GM21528 (cell line): ENCODE data around the gene SPEM3.

Experiments
- ATAC-seq: cut with Tn5 transposase; IDR thresholded peaks from one replicate; pipeline ENCODE4 v1.9.1; 2021; ENCODE audit warnings: mild to moderate bottlenecking, moderate library complexity; ENCODE audit not compliant: unreplicated experiment, low FRiP score

Gene SPEM3

GRCh38 chr17:7419819-7420610 lies 8.6 kb upstream of the SPEM3 start, which contains the start of gene SPEM1:
SPEM1 (plus strand) TSS chr17:7420324; CDS start chr17:7420385, 61 bp downstream.
- no peak for ATAC-seq

GRCh38 chr17:7421186-7421585 lies 7.5 kb upstream of the SPEM3 start:
- no peak for ATAC-seq

GRCh38 chr17:7423679-7424078 lies 5.0 kb upstream of the SPEM3 start:
- no peak for ATAC-seq

- no peak for ATAC-seq
Measured at GRCh38 chr17:7425316-7425715, 3.3 kb upstream of the SPEM3 start, which contains the start of gene SPEM2. SPEM2 (plus strand) TSS chr17:7425616; CDS start chr17:7425689, 73 bp downstream.

DNA sequence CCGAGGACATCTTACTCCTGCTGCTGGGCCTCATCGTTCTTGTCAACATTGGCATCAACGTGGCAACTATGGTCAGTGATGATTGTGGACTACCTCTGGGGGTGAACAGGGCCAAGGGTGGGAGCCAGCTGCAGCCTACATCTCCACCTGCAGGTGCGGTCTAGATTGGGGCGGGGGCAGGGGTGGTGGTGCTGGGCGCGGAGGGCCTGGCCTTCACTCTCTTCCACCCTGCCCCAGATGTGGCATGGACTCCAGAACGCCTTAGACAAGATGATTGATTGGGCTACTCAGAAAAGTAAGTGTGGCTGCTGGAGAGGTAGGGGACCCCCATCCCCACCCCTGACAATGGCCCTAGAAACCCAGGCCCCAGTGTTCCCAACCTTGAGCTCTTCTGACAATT lies 2.9 kb upstream of the SPEM3 start:
- ATAC-seq, result no peak

DNA sequence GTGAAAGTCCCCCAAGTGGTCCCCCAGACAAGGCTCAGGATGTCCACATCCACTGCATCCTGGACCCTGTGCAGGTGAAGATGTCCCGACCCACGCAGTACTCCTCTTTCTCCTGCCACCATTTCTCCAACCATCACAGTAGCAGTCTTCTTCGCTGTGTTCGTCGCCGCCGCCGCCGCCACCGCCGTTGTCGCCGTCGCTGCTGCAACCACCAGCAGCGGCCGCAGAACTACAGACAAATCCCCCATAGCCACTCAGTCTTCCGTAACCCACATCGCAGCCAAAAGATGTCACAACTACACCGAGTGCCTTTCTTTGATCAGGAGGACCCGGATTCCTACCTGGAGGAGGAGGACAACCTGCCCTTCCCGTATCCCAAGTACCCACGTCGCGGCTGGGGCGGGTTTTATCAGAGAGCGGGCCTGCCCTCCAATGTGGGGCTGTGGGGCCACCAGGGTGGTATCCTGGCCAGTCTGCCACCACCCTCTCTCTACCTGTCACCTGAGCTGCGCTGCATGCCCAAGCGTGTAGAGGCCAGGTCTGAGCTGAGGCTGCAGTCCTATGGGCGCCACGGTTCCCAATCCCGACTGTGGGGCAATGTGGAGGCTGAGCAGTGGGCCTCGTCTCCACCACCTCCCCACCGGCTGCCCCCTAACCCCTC lies 2.3 kb upstream of the SPEM3 start:
- ATAC-seq, result no peak

GRCh38 chr17:7426896-7427489 lies 1.7 kb upstream of the SPEM3 start:
- ATAC-seq, result no peak

- ATAC-seq, result no peak
Measured at GRCh38 chr17:7427549-7427948, 1.1 kb upstream of the SPEM3 start.

GRCh38 chr17:7429722-7430121 lies 1.1 kb downstream of the SPEM3 start:
- no peak for ATAC-seq

- ATAC-seq, result no peak
Measured at GRCh38 chr17:7431231-7431630, 2.6 kb downstream of the SPEM3 start.

GRCh38 chr17:7432296-7432695 lies 3.6 kb downstream of the SPEM3 start:
- no peak for ATAC-seq

DNA sequence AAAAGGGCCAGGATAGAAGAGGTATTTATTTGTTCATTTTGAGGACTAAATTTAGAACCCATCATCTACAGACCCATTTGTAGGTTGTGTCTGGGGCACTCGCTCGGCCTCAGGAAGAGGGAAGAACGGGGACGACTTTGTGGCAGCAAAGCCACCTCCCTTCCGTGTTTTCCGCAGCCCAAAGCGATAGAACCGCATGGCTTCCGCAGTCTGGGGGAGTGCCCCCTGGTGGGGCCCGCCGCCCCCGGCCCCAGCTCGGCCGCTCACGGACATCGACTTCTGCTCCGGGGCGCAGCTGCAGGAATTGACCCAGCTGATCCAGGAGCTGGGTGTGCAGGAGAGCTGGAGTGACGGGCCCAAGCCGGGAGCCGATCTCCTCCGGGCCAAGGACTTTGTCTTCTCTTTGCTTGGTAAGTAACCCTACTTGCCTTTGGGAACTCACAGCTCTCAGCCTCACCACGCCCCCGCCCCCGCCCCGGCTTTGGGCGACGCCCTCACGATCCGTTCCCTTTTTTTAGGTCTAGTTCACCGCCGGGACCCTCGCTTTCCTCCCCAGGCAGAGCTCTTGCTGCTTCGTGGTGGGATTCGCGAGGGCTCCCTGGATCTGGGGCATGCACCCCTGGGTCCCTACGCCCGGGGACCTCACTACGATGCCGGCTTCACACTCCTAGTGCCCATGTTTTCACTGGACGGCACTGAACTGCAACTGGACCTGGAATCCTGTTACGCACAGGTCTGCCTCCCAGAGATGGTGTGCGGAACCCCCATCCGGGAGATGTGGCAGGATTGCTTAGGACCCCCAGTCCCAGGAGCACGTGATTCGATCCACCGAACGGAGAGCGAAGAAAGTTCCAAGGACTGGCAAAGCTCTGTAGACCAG lies 7.3 kb downstream of the SPEM3 start:
- peak; percentile 13 for ATAC-seq

DNA sequence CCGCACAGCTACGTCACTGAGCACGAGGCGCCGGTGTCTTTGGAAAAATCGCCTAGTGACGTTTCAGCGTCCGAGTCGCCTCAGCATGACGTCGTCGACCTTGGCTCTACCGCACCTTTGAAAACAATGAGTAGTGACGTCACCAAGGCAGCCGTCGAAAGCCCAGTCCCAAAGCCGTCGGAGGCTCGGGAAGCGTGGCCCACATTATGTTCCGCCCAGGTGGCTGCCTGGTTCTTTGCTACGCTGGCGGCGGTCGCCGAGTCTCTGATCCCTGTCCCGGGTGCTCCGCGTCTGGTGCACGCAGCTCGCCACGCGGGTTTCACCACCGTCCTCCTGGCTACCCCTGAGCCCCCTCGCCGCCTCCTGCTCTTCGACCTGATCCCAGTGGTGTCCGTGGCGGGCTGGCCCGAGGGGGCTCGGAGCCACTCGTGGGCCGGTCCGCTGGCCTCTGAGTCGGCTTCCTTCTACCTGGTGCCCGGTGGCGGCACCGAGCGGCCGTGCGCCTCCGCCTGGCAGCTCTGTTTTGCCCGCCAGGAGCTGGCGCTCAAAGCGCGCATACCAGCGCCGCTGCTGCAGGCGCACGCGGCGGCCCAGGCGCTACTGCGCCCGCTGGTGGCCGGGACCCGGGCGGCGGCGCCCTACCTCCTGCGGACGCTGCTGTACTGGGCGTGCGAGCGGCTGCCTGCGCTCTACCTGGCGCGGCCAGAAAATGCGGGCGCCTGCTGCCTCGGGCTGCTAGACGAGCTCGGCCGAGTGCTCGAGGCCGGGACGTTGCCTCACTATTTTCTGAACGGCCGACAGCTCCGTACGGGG lies 8.1 kb downstream of the SPEM3 start:
- no peak for ATAC-seq

DNA sequence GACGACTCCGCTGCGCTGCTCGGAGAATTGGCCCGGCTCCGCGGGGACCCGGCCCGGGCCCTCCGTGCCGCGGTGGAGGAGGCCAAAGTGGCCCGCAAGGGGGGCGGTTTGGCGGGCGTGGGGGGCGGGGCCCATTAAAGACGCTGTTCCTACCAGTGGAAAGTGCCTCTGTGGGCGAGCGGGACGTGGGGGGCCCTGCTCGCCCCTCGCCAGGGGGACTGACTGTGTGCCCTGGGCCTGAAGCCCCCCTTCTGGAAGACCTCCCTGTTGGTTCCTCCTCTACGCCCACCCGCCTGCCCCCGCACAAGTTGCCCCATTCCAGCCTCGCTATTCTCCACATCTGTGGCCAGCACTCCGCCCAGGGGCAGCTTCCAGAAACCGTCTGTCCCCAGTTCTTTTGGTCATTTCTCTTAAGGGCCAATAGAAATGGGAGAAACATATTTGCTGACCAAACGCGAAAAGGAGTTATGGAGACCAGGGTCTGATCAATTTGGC lies 8.8 kb downstream of the SPEM3 start:
- no peak for ATAC-seq

DNA sequence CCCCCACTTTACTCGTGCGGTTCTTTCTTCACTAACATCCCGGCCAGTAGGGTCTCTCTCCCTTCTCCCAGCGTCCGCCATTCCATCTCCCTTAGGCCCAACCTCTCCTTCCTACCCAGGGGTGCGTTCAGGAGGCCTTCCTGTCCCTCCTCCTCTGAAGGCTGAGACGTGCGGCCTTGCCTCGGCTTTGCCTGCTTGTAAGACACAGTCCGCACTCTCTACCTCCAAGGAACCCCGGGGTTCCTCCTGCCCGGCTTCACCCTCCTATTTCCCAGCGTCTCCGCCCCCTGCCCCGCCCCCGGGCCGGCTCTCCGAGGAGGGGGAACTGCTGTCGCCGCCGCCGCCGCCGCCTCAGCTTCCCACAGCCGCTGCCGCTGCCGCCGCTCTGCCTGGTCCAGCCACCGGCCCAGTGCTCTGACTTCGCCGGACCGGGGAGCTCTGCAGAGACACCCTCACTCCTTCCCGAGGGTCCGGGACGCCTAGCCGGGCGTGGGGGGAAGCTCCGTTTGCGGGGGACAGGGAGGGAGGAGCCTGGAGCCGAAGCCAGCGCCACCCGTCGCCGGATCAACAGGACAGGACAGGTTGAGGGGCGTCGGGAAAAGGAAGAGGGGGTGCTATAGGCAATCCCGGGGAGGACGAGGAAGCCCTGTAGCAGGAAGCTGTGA lies 9.4 kb downstream of the SPEM3 start:
- no peak for ATAC-seq

DNA sequence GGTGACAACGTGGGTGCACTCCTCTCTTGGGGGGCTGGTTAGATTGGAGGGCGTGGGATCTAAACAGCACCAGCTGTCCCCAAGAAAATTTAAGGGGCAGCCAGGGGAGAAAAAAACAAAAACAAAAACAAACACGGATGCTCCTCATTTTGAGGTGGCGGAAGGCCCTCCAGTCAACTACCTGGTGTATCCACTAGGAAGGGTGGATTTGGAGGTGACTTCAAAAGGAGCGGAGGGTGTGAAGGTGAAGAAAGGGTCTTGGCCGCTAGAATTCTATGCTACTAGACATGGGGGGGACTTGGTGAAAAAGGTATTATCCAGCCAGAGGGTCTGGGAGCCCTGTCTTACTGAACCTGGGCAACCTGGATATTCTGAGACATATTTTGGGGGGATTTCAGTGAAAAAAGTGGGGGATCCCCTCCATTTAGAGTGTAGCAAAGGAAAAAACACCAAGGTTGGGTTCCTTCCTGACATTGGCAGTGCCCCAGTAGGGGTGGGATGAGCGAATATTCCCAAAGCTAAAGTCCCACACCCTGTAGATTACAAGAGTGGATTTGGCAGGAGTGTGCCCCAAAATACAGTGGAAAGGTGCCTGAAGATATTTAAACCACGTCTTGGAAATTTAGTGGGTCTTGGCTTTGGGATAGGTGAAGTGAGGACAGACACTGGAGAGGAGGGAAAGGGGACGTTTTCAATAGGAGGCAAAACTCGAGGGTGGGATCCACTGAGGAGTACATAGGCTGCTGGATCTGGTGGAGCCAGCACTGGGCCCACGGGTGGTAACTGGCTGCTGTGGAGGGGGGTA lies 10.2 kb downstream of the SPEM3 start:
- ATAC-seq, result no peak

DNA sequence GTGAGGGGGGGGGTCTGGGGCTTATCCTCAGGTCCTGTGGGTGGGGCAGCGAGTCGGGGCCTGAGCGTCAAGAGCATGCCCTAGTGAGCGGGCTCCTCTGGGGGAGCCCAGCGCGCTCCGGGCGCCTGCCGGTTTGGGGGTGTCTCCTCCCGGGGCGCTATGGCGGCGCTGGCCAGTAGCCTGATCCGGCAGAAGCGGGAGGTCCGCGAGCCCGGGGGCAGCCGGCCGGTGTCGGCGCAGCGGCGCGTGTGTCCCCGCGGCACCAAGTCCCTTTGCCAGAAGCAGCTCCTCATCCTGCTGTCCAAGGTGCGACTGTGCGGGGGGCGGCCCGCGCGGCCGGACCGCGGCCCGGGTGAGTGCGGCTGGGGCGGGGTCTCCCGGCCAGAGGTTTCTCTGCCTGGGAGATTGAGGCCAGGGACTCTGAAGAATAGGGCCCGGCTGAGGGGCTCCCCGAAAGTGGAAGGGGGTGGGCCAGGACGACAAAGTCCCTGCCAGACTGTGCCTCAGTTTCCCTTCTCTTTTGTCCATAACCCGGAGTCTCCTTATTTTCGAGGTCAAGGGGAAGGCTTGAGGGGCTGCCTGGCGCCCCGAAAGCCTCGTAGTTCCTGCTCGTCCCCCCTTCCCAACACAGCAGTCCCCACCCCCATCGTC lies 10.9 kb downstream of the SPEM3 start, which contains the start of gene FGF11:
FGF11 (plus strand) TSS at position 51 of the 651 bp plus-strand sequence; CDS start at position 160, 109 bp downstream.
- no peak for ATAC-seq
